ENCODE data around the gene POU2AF1. TPM values are rescaled to one million over a fixed set of nuclear protein-coding genes. Genes with fewer than 3 reads are reported as not detected.

The POU2AF1 gene
- total and polyA plus RNA-seq, 2 experiments from 2014 or later: not detected

- Mint-ChIP-seq H3K27ac (no peak overlapping the region), H3K36me3 (ENCODE audit: low read depth) (no peaks in the 10 kb centered on the region), H3K27me3 (ENCODE audit: insufficient read depth, low read depth, poor library complexity) (peaks cover 3% of the 10 kb centered on the region), H3K4me1 (peaks cover 5% of the 10 kb centered on the region; the same call in 2 of the 3 replicates), H3K9me3 (no peaks in the 10 kb centered on the region), H3K4me3 (no peak overlapping the region)
- DNase-seq (ENCODE audit: low spot score) (no peak), ATAC-seq (no peak)
- Histone ChIP-seq H3K36me3 (ENCODE audit: insufficient read depth) (no peaks in the 10 kb centered on the region), H3K4me2 (no peak overlapping the region), H3K4me1 (ENCODE audit: insufficient read depth) (no peaks in the 10 kb centered on the region), H3K9me2 (ENCODE audit: insufficient read depth) (peaks cover 12% of the 10 kb centered on the region; the same call in 1 of the 2 replicates), H3K79me2 (replicated peaks; ENCODE audit: insufficient read depth) (no peaks in the 10 kb centered on the region), H4K20me1 (replicated peaks; ENCODE audit: insufficient read depth) (no peaks in the 10 kb centered on the region), H3K27ac (ENCODE audit: low read depth) (no peak overlapping the region), H2AFZ (no peak overlapping the region), H3K4me3 (no peak overlapping the region), H3F3A (replicated peaks; ENCODE audit: low read depth) (no peaks in the 10 kb centered on the region), H3K27me3 (ENCODE audit: insufficient read depth) (no peaks in the 10 kb centered on the region)
- TF ChIP-seq ZNF114 (CRISPR knock-in tag; IDR thresholded peaks at IDR 0.05) (no peak), ETS1 (IDR thresholded peaks at IDR 0.05) (no peak), REST (IDR thresholded peaks at IDR 0.05; ENCODE audit: unreplicated experiment) (no peak), NANOG (IDR thresholded peaks at IDR 0.05; ENCODE audit: borderline replicate concordance) (no peak), EZH2 (IDR thresholded peaks at IDR 0.05; ENCODE audit: low read depth, unreplicated experiment) (no peak), JUNB (IDR thresholded peaks at IDR 0.05; ENCODE audit: unreplicated experiment) (no peak), STAT1 (IDR thresholded peaks at IDR 0.05; ENCODE audit: unreplicated experiment) (no peak), POLR2AphosphoS5 (IDR thresholded peaks at IDR 0.05; ENCODE audit: low read depth) (no peak), CTCF (conservative IDR thresholded peaks at IDR 0.05; ENCODE audit: low read depth in 2 of 2) (no peak), CREB1 (CRISPR knock-in tag; IDR thresholded peaks at IDR 0.05; ENCODE audit: low read depth) (no peak), EZH2phosphoT487 (IDR thresholded peaks at IDR 0.05; ENCODE audit: unreplicated experiment) (no peak), ZNF462 (CRISPR knock-in tag; IDR thresholded peaks at IDR 0.05) (no peak), ZNF331 (CRISPR knock-in tag; IDR thresholded peaks at IDR 0.05; ENCODE audit: low read depth) (no peak)
Measured at GRCh38 chr11:111421251-111421650, 42.2 kb upstream of the POU2AF1 start.

Measured in GM23338 (cell line).